HG02943 (cell line): ENCODE data around the gene CHID1.

Experiments used
- ATAC-seq: cut with Tn5 transposase; IDR thresholded peaks from one replicate; pipeline ENCODE4 v1.9.1; 2021; ENCODE audit warnings: mild to moderate bottlenecking, low read depth, moderate library complexity; ENCODE audit not compliant: unreplicated experiment

Gene CHID1

DNA sequence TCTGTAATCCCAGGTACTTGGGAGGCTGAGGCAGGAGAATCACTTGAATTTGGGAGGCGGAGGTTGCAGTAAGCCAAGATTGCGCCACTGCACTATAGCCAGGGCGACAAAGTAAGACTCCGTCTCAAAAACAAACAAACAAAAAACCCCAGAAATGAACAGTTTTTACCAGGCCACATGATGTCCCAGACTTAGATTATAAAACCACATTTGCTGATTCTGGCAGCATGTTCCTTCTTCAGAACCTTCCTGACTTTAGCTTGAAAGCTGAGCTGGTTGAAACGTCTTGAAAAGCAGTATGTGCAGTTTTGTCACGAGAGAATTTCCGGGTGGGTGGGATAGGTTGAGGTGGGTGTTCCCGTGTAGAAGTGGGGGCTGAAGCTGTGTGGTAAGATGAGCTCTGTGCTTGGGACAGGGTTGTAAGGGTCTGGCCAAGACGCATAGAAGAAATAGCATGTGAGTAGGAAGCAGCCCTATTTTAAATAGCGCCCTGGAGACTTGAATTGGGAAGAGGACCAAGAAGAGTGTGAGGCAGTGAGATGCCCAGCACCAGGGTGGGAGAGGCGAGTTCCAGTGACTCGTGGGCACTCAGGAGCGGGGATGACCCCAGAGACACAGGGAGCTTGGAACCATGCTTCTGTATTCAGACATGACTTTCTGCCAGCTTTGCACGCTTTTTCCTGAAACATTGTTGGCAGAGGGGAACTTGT lies 22.7 kb upstream of the CHID1 start:
- no peak for ATAC-seq

DNA sequence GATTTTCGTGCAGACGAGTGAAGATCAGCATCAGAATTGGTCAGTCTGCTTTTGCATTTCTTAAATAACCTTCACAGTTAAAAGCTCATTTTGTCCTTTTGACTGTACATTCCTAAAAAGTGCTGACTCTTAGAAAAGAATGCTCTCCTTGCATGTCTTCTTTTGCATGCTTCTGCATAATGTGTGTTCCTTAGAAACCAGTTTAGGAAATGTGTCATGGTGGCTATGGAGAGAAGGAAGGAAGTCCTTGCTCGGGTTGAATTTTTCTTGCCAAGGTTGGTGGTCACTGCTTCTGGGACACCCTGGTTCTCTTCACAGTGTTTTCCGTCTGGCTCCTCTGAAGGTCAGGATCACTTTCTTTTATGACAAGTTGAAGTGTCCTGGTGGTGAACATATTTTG lies 21.8 kb upstream of the CHID1 start:
- ATAC-seq: no peak

DNA sequence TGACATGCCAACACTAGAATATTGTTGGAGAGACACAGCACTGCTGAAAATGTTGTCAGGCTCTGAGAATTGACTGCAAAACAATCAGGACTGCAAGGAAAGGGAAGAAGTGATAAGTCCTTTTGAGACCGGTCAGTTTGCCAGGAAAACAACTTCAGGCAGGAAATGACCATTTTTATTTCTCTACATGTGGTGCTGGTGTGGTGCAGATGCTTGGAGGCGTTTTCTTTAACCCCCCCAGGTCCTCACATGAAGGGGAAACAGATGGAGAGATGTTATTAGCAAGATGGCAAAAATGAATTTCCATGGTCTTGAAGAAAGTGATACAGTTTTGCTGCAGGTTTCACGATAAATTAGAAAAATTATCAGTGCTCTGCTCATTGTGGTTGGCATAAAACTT lies 20.8 kb upstream of the CHID1 start:
- no peak for ATAC-seq

DNA sequence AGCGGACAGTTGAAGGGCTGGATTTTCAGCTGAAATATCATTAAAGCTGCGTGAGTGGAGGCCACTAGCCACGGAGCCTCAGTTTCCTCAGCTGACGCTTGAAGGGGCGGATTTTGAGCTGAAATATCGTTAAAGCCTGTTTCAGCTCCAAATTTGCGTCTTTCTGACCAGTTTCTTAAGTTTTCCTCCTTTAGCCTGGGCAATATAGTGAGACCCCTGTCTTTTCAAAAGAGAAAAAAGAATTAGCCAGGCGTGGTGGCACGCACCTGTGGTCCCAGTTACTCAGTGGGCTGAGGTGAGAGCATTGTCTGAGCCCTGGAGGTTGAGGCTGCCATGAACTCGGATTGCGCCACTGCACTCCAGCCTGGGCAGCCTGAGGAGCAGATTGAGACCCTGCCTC lies 18.8 kb upstream of the CHID1 start:
- no peak for ATAC-seq

DNA sequence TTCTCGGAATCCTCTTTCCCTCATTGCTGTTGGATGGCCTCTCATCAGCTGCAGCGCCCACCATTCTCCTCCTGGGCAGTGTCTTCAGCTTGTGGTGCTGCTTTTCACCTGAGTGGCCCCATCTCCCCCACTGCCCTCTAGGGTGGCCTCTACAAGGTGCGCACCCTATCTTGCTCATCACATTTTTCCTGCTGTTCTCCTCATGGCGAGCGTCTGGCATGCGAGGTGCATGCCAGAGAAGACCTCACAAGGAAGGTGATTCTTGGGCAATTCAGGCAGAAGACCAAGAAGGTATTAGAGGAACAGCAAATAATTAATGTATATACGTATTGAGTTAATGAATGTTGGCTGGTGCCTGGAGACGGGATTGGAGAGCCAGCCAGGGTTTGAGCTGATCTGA lies 18.2 kb upstream of the CHID1 start:
- no peak for ATAC-seq

DNA sequence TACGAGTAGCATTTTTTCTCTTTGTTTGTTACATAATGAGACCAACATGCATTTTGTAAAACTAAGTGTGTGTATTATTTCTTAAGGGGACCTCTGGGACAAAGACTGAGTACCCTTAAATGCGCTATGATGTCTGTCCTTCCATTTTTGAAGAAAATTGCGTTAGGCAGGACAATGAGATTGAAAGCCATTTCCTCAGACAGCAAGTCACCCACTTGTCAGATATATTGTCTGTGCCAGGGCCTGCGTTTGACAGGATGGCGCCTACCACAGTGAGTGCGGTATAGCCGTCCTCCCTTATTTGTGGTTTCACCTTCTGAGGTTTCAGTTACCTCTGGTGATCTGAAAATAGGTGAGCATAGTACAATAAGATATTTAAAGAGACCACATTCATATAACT lies 17.3 kb upstream of the CHID1 start:
- ATAC-seq: no peak

DNA sequence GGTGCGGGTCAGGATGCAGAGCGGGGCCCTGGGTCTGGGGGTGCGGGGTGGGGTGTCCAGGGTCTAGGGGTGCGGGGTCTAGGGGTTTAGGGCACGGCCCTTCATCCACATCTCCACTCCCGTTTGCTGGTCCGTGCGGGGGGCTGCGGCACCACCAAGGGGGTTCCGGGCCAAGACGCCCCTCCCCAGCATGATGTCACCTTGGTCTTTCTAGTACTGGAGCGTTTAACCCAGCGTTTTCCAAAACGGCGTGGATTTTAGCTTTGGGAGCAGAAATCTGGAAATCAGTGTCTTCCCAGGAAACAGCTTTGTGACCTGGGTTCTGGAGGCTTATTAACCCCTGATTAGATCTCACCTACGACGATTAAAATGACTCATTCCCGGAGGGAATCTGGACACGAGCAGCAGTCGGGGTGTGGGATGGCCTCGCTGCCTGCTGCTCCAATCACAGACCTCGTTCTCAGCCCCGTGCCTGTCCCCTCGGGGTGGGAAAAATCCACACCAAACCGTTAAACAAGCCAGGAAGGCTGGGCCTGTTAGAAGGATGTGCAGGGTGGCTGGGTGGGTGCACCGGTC lies 15.8 kb upstream of the CHID1 start:
- ATAC-seq: no peak

DNA sequence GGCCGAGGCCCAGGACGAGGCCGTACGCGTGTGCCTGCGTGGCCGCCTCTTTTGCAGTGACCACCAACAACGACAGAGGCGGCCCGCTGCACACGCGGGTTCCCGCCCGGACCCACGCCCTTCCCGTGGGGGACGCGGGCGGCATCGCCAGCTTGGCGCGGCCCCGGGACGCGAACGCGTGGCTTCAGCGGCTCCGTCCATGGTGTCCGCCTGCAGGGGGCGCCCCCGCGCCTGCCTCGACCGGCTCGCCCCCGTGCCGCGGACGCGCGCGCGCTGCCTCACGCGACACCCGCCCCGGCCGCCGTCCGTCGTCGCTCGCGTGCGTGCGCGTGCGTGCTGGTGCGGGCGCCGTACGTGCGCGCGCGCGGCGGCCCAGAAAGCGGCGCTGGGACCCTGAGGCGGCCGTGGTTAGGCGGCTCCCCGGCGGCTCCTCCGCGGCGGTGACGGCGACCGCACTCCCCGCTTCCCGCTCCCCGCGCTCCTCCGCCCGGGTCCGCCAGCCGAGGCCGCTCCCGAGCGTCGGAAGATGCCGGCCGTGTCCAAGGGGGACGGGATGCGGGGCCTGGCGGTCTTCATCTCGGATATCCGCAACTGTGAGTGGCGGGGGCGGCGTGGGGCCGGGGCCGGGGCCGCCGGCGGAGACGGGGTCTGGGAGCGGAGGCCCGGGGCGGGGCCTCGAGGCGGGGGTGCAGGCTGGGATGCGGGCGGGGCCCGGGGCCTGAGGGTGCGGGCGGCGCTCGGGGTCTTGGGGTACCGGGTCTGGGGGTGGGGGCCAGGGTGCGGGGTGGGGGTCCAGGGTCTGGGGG lies 15.1 kb upstream of the CHID1 start, which contains the start of gene AP2A2:
TSS of gene AP2A2 (plus strand) at position 375 of the 806 bp plus-strand sequence. CDS start at position 527, 152 bp downstream.
- no peak for ATAC-seq

DNA sequence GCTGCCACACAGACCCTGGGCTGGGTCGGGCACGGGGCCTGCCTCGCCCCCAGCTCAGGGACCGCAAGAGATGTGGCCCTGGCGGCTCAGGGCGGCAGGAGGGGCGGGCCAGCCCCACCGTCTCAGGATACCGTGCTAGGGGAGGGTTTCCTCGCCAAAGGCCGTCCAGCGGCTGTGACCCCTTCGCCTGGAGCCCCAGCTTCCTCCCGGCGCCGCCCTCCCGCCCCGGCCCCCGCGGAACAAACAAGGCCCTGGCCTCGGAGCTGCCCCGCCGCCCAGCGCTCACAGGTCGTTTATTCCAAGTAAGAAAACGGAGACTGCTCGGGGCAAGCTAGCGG lies 14.5 kb upstream of the CHID1 start:
- no peak for ATAC-seq

DNA sequence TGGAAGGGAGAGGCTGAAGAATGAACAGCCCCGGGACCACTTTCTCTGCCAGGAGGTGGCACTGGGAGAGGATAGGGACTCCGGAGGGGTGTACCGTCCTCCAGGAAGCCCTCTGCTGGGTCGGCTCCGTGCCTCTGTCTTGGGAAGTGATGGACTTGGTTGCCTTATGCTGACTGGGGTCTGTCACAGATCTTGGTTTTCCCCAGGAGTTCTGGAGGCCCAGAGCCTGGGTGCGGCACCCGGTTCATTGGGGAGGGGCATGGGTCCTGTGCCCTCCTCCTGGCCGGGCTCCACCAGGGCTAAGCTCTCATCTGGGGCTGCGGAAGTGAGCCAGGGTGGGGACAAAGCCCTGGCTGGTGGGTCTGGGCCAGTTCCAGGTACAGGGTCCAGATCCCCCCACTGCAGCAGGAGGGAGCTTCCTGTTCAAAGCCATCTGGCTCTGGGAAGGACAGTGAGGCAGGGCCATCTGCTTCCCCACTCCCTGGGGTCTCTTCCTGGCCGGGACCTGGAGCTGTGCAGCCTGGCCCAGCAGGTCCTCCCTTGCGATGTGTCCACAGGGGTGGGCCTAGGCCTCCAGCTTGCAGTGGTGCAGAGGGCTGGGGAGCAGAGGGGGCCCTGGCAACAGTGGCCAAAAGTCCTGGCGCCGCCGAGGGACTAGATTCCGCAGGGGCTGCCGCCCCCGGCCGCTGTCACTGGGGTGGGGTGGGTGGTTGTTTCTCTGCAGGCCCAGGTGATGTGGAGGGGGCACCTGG lies 14.0 kb upstream of the CHID1 start:
- ATAC-seq: no peak

DNA sequence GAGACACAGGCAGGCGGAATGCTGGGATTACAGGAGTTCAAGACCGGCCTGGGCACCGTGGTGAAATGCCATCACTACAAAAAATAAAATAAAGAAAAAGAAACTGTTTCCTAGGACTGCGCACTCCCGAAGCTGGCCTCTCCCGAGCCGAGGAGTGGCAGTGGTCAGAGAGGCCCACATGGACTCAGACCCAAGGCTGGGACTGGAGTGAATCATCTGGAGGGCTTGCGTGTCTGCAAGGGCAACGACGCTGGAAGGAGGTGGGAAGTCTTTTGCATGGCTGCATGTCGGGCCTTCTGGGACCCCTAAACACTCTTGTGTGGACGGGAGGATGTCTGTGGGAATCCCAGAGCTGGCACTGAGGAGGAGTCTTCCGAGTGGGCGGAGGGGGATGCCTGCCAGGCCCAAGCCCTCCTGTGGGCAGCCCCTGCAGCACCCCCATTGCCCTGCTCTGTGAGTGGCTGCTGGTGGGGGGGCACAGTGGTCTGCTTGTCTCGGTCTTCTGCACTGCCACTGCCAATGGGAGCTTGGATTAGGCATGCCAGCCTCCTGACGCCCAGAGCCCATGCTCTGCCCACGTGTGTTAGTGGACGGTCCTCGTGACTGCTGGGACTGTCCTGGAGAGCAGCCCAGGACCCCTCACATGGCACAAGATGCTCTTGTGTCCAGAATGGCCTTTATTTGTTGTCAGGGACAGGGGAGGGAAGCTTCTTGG lies 13.2 kb upstream of the CHID1 start:
- ATAC-seq: no peak

DNA sequence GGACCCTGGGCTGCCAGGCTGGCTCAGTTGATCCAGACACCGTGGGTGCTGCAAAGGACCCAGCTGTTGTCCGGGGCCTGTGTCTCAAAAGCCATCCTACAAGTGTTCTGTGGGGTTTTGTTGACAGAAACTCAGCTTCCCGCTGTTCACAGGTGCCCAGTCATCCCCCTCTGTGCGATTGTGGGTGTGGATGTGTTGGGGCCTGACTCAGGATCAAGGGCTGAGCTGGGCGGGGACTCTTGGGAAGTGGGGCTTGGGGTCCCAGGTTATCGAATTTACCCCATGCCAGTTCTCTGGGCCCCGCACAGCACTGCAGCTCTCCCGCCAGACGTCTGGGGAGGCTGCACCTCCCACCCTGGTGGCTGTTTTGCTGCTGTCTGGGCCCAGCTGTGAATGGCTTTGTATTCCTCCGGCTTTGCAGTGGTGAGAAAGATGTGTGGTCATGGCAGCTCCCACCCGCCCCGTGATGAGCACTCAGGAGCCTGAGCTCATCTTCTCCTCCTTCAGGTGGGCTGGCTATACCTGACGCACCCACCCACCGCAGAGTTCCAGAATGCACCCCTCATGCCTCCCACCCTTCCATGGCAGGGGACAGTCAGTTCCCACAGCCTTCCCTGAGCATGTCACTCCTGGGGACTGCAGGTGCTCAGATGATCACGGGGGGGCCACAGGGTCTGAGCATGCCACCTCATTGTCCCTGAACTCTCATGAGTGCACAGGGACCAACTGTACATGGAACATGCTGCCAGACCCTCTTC lies 11.5 kb upstream of the CHID1 start:
- ATAC-seq: no peak

DNA sequence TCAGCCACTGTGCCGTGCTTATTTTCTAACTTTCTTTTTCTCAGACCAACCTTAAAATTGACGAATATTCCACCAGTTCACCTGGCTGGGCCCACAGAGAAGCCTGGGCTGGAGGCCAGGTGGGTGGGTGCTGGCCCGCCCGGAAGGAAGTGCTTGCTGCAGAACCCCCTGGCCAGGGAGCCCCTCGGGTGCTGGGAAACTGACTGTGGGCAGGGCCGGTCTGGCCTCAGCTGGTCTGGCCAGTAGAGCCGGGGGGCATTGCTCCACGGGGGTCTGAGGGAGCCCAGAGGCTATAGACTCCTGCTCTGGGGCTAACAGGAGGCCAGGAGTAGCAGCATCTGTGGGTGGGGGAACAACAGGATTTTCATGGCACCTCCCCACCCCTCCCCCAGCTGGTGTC lies 6.8 kb upstream of the CHID1 start:
- ATAC-seq: no peak

DNA sequence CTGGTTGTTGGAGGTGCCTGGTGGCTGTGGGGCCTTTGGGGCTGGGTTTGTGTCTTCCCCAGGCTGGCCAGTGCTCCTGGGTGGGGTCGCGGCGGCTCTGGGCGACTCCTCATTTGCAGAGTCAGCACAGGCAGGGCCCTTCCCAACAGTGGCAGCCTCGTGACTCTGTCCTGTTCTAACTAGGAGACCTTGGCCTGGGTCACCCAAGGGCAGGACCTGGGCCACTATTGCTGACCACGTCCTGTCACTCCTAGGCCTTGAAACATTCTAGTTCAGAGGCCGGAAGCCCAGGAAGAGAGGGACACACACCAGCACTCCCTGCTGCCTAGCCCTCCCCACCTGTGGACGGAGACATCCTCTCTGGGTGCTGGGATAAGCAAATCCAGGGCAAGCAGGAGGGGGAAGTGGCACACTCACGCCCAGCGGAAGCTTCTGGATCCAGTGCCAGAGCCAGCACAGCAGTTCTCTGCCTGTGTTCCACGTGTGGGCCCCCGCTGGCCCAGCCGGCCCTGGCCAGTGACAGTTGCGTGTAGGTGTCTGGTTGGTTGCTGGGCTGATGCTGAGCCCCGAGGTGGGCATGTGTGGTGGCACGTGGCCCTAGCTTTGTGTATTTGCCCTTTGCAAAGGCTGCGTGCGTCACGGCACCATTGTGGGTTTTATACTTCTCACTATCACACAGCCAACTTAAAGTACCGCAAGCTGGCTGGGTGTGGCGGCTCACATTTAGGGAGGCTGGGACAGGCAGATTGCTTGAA lies 4.3 kb upstream of the CHID1 start:
- ATAC-seq: no peak

DNA sequence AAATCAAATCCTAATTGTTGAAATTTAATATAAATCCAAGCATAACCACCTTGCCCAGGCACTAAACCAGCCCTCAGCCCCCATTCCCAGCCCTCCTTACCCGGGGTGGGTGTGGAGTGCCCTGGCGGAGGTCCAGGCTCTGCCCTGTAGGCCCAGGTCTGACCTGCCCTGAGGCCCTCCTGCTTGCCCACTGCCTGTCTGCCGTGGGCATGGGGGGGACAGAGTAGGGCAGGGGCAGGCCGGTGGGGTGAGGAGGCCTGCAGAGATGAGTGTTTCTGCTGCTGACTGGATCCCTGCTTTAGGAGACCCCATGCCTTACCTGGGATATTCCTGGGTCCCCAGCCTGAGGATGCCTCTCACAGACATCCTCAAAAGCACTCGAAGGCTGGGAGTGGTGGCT lies 3.6 kb upstream of the CHID1 start:
- no peak for ATAC-seq

DNA sequence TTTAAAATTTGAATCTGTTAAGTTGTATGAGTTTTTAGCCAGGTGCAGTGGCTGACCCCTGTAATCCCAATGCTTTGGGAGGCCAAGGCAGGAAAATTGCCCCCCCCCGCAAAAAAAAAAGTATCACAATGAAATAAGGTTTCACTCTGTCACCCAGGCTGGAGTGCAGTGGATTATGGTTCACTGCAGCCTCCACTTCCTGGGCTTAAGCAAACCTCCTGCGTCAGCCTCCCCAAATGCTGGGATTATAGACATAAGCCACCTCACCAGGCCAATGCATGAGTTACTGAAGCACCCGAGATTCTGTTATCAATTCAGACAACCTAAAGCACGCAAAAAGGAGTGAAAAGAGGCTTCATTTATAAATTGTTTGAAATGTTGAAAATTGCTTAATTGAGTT lies 2.4 kb upstream of the CHID1 start:
- no peak for ATAC-seq

DNA sequence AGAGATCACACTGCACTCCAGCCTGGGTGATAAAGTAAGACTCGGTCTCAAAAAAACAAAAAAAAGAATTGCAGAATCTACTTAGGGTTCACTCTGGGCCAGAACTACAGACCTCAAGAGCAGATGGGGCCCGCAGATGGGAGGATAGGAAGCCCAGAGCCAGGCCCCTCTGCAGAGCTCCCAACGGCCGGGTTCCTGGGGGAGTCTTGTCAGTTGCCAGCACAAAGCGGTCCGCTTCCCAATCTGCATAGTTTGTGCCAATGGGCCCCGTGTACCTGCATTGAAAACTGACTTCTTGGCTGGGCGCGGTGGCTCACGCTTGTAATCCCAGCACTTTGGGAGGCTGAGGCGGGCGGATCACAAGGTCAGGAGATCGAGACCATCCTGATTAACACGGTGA lies 1.7 kb upstream of the CHID1 start:
- ATAC-seq: no peak

DNA sequence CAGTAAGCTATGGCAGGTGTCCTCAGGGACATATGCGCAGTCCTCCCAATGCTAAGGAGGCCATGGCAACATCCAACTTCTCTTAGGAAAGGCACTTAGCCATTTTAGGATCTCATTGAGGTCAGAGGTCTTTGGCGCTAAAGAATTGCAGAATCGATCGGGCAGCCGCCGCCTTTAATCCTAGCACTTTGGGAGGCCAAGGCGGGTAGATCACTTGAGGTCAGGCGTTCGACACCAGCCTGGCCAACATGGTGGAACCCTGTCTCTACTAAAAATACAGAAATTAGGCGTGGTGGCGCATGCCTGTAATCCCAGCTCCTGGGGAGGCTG lies 1.2 kb upstream of the CHID1 start:
- ATAC-seq: no peak
